Measurements from ENCODE around the gene DHH.
"Not testable (repeated sequence)": the region's sequence is repeated elsewhere in the genome, so short reads cannot be mapped to it uniquely, and the experiment has no call there.

DHH gene

DNA sequence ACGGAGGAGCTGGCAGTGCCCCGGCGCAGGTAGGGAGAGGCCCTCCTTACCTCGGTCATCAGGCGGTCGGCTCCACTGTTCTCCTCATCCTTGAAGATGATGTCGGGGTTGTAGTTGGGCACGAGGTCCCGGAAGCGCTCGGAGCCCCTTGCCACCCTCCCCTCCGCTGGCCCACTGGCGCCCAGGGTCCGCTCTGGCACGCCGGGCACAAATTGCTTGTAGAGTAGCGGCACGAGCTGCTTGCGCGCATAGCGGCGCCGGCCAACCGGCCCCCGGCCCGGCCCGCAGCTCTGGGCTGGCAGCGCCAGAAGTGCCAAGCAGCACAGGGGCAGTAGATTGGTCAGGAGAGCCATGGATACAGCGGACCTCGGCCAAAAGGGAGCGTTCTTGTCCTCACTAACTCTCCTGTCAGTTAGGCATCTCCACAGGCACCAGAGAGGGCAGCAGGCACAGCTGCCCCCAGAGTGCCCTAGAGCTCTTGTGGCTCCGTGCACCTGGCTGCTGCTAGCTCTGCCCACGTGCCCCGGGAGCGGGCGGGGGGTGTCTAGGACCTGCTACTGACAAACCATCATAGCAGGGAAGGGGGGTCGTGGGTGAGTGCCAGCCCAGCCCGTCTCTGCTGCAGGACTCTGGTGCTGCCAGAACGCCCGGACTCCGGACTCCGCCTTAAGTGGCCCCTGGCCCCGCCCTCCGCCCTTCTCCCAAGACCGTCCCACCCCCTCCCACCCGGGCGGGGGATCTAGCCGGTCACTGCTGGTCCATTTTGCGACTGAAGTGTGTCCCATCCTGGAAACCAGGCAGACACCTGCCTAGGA is at the start of gene DHH:
Gene DHH, minus strand, starts transcription at position 642 of the 815 bp plus-strand sequence. Its CDS starts 289 bp downstream, at position 353.
- no peak for DNase-seq

DNA sequence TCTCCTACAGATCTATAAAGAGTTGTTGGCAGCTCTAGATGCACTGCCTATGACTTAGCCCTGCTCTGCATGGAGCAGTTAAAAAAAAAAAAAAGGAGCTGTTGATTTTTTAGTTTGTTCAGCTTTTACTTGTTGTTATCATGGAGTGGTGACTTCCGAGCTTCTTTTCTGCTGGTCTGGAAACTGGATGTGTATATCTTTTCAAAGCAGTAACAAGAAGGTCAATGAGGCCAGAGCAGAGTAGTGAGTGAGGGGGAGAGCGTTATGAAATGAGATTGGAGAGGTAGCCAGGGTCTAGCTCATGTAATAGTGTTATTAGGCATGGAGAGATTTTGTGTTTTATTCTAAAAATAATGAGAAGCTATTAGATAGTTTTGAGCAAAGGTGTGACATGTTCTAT is 49.8 kb upstream of the DHH start:
- no peak for DNase-seq

DNA sequence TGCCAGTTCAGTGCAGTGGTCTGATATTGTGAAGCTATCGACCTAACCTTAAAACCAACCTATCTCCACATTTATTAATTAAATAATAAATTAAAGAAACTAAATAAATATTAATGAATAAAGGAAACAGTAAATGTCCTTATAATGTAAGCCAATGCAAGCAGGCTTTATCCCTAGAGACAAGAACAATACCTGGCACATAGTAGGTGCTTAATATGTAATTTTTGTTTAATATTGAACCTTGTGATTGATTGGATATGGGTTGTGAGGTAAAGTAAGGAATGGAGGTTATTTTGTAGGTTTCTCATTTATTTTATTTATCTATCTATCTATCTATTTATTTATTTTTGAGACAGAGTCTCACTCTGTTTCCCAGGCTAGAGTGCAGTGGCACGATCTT is 44.4 kb upstream of the DHH start:
- DNase-seq, result no peak

DNA sequence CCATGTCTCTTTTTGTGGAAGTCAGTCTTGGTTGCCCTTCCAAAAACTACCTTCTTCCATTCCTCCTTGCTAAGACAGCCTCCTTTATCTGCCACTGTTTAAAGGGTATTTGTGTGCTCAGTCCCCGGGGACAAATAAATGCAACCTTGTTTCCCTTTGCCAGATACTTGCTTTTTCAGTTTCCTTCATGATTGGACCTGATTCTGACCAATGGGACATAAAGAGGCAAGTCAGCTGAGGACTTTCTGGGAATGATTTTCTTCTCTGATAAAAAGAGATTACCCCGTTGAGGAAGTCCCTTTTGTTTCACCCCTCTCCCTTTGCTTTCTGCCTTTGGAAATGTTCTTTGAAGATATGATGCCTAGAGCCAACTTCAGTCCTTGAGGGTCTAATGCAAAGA is 44.0 kb upstream of the DHH start:
- no peak for DNase-seq

DNA sequence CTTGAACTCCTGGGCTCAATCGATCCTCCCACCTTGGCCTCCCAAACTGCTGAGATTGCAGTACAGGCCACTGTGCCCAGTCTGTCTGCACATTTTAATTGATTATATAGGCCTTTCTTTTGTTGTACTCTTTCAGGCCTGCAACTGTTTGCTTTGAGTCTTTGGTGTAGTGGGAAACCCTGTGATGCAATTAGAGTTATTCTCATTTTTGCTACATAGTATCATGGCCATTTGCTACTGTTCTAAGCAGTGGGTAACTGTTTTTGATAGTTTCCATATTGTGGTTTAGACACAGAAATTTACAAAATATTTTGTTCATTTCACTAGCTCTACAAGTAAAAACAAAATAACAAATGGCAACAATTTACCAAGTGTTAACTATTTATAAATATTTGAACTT is 42.9 kb upstream of the DHH start:
- no peak for DNase-seq

DNA sequence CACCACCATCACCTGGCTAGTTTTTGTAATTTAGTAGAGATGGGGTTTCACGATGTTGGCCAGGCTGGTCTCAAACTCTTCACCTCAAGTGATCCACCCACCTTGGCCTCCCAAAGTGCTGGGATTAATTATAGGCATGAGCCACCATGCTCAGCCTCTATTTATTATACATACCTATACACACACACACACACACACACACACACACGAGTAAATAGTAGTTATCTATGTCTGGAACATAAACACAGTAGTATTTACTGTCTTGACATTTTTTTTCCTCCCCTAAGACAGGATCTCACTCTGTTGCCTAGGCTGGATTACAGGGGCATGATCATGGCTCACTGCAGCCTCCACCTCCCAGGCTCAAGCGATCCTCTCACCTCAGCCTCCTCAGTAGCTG is 42.4 kb upstream of the DHH start:
- DNase-seq, result not testable (repeated sequence)

DNA sequence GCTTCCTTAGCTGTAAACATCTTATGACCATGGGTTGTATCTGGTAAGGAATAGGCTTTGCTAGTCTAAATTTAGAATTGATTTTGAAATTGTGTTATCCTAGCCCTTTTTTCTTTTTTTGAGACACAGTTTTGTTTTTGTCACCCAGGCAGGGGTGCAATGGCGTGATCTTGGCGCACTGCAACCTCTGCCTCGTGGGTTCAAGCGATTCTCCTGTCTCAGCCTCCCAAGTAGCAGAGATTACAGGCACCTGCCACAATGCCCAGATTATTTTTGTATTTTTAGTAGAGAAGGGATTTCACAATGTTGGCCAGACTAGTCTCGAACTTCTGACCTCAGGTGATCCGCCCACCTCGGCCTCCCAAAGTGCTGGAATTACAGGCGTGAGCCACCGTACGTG is 39.0 kb upstream of the DHH start:
- DNase-seq, result no peak

DNA sequence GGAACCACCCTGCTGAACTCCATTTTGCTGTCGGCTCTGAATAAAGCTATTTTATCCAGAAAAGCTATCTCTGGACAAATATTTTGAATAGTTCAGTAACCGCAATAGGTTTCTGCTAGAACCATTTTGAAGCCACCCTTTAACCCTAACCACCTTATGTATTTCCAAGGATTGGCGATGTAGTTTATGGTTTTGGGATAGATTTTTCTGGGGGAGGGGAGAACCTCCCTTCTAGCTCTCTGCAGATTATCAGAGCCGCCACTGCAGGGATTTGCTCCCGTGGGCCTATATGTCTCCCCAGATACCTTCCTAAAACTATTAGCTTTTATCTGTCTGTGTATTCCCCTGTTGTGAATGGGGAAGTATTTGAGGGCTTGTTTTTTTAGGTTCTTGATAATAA is 38.4 kb upstream of the DHH start:
- no peak for DNase-seq

DNA sequence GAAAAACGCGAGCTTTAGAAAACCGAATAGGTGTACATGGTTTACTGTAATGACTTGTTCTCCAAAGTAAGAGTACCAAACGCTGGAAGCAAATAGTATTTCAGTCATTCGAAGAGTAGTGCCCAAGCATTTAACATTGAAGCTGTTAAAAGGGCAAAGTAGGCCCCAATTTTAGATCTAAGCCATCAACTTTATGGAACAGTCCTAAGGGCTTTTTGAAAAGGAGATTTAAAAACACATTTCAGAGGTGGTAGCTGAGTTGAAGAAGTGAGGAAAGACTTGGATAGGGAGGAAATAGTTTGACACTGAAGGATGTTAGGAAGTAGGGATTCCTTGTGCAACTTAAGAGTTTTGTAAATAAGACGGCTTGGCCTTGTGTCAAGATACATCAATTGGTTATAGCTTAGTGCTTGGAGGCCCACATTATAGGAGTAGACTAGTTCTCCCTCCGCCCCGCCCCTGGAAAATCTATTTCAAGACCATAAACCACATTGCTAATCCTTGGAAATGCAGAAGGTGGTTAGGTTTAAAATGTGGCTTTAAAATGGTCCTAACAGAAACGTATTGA is 37.4 kb upstream of the DHH start:
- DNase-seq, result no peak

DNA sequence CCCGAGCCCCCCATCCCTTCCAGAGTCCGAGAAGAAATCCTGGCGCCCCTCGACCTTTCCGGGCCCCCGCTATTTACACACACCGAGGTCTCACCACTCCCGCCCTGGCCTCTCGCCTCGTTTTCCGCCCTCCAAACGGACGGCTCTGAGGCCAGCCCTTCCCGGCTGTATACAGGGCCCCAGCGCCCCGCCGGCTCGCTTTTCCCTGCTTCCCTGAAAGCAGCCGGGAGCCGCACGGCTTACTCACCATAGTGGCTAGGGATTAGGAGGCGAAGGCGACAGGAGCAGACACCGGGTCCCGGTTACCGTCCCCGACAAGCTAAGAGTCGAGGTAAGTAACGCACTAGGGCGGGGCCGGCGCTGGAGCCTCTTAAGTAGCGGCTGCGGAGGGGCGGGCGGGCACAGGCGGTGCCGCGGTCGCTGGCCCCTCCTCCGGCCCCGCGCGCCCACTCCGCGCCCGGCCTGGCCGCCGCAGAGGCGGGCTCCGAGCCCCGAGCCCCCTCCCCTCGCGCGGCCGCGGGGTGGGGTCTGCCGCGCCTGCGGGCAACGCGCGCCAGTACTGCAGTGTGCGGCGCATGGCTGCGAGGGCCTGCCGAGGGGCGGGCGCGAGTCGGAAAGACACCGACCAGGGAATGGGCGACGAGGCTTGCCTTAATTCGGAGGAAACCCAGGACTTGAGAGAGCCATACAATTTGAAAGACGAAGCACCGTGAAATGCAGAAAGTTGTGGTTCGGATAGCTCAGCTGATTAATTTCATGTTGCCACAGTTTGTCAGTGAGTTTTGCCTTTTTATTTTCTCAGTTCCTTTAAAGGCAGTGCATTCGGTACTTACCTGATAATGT is 36.7 kb upstream of the DHH start, which contains the start of gene TUBA1B:
Gene TUBA1B, minus strand, starts transcription at position 345 of the 843 bp plus-strand sequence. Its CDS starts 95 bp downstream, at position 250.
- DNase-seq, result peak; percentile 86 to 93

DNA sequence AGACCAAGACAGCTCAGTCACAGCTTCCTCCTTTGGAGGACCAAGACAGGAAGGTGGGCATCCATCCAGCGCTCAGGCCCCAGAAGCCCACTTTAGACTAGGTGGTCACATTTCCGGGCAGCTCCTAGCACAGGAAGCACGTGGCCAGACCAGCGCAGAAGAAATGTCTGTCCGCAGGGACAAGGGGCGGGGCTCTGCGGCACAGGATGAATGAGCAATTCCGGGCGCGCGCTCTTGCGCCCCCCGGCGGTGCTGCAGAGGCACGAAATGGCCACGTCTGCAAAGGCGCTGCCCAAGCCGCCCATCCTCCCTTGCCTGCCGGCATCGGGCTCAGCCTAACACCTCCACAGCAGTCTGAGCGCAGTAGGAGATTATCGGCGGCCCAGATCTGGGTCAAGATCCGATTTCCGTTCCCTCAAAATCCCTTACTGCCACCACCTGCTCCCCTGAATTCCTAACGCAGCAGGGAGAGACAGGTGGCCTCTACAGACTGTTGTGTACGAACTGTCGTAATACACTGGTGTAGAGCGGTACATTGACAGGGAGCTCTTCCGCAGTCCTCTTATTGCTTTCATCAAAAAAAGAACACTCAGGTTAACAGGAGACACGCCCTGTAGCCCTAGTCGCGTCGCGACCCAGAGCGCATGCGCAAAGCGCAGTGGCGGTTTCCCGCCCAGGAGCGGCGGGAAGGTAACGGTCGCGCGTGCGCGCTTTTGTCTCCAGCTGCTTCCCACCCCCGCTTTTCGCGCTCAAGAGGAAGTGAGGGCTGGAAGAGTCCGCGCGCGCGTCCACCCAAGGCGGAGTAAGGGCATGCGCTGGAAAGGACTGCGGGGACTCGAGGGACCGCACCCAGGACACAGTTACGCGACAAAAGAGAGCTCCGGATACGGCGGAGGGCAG is 35.8 kb upstream of the DHH start:
- peak; percentile 84 to 93 for DNase-seq

DNA sequence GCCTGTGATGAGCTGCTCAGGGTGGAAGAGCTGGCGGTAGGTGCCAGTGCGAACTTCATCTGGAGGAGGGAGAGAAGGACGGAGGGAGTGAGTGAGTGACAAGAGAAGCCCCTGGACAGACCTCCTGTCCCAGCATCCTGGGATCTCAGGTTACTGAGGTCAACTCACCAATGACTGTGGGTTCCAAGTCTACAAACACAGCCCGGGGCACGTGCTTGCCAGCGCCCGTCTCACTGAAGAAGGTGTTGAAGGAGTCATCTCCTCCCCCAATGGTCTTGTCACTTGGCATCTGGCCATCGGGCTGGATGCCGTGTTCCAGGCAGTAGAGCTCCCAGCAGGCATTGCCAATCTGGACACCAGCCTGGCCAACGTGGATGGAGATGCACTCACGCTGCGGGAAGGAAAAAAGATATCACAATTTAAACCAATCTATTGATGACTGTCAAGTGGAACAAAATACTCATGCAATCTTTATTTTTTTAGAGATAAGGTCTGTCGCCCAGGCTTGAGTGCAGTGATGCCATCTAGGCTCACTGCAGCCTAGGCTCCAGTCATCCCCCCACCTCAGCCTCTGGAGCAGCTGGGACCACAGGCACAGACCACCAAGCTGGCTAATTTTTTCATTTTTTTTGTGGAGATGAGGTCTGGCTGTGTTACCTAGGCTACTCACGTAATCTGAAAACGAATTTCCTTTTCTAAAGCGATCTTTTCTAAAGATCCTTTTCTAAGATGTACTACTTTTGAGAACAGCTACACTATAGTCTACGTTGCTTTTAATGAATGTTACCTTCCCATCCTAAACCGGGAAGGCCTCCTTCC is 34.9 kb upstream of the DHH start:
- DNase-seq, result no peak

DNA sequence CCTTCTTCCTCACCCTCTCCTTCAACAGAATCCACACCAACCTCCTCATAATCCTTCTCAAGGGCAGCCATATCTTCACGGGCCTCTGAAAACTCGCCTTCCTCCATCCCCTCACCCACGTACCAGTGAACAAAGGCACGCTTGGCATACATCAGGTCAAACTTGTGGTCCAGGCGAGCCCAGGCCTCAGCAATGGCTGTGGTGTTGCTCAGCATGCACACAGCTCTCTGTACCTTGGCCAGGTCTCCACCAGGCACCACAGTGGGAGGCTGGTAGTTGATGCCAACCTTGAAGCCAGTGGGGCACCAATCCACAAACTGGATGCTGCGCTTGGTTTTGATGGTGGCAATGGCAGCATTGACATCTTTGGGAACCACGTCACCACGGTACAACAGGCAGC is 33.4 kb upstream of the DHH start:
- not testable (repeated sequence) for DNase-seq

DNA sequence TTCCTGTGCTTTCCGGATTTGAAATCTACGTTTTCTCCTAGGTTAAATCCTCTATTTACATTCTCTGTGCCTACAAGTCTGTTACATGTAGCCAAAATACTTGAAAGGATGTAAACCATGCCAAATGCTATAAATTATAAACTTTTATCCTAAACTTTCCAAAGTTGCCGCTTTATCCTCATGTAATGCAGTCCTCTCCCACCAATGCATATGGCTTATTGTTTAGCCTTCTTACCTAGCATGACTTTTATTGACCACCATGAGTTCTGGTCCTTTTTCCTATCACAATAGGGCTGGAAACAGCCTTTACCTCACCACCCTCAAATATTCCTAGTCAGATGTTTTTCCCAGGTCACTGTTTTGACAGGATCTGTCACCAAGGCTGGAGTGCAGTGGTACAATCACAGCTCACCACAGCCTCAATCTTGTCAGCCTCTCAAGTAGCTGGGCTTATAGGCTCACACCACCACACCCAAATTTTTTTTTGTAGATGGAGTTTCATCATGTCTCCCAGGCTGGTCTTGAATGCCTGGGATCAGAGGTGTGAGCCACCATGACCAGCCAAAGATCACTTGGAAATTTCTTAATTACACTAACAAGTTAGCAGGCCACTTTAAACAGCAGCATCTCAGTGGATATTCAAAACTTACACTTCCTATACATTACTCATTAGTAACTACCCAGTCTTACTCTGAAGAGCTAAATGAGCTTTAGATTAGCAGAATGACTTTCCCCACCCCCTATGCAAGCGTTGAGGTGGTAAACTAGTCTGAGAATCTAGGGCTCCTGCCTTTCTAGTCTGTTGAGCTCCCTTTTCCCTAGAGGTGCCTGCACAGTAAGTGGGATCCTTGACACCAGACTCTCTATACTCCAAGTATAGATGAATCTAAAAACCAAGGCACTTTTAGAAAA is 32.5 kb upstream of the DHH start:
- no peak for DNase-seq

DNA sequence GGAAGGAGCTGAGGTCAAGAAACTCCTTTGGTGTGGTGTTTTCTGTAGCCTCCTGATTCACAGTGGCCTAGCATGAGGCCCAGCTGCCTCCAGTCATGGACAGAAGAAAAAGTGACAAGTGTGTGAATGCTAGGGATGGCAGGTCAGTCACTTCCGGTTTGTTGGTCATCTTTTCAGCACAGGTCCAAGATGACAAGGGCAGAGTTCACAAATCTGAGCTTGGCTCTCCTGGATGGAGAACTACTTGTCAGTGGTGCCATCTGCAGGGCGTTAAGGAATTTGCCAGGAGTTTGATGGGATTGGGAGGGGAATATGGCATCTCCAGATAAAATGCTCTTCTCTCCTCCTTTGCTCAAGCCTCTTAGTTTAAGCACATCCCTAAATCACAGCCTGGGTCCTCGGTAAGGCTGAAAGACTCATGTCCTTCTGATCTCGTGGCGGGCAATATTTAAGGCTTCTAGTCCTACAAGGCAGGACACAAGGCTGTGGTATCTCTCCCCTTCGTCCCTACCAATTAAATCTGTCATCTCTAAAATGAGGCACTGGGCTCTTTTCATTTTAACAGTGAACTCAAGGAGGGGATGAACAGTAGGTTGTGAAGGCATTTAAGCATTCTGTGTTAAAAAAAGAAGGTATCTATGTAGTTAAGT is 26.6 kb upstream of the DHH start:
- DNase-seq, result peak in 1 of 2 experiments; percentile 28

DNA sequence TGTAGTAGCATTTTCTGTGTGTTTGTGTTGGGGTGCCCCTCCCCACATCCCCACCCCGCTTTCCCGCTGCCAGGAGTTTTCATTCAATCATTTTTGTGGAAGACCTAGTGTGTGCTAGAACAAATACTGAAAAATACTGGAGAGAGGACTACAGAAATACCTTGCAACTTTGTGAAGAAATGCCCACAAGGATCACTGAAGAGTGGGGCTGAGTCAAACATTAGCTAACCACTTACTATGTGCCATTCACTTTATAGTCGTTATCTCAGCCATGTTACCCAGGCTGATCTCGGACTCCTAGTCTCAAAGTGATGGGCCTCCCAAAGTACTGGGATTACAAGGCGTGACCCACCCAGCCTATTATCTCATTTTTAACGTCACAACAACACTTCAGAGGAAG is 16.6 kb upstream of the DHH start:
- no peak for DNase-seq

DNA sequence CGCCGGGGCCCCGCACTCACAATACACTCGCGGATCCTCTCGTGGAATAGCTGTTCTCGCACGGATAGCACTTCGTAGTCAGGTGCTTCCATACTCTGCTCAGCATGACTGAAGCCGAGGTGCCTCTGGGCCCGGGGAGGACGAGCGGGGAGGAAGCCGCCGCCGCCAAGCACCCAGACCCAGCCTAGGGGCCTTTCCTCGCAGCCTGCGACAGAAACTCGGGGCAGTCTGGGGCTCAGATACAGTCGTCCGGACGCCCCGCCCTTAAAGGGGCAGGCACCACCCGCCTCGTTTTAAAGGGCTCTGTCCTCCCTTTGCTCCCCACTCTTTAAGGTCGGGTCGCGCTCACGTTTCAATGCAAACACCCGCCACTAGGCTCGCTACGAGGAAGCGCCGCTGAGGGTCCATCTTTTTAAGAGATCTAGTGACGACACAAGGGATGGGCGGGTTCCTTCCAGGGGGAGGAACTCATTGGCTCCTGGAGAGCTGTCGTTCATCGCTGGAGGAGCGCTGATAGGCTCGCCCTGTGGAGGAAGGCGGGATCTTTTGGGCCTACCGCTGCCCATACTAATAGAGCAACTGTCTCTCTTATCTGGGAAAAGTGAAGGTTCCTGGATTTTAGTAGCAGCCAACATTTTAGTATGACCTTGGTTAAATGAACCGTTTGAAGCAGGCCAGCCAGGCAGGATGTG is 16.0 kb upstream of the DHH start, which contains the start of gene LMBR1L:
Gene LMBR1L, minus strand, starts transcription at position 384 of the 692 bp plus-strand sequence. Its CDS starts 292 bp downstream, at position 92.
- DNase-seq, result peak; percentile 95 to 96

DNA sequence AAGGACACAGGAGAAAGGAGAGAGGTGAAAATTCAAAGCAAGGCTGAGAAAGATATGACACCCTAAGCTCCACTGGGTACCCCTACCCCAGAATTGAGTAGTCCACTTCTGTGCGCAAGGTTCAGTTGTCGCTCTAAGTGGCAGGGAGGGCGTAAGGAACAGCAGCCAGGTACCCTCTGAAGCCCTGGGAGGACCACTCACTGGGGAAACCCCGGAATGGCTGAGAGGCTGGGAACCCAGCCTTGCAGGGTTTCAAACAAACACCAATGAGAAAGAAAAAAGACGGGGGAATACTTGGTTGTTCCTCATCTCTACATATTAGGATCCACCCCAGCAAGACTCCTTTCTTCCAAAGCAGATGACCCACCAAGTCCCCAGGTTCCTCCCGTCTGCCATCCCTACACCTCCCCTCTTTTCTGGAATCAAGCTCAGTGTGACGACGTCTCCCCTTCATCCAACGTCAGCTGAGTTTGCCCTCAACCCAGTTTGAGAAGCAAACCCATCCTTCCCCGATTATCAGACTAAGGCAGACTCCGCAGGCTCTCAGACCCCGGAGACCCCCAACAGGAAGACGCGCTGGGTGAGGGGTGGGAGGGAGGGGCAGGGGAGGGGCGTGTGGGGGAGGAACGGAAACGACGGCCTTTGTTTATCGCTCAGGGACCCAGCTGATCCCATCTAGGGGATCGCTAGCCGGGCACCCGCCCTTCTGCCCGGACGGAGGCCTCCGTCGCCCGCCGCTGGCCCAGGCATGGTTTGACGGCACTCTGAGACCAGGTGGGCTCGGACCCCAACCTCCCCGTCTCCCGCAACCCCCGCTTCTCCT is 15.3 kb upstream of the DHH start:
- DNase-seq, result no peak

Measured in NCI-H1930 (cell line).